ENCODE results near the gene MAP3K20. TPM values are rescaled to one million over a fixed set of nuclear protein-coding genes. Genes with fewer than 3 reads are reported as not detected.

The MAP3K20 gene
- total RNA-seq, 1 donor from 2014 or later = 11.8 TPM

GRCh38 chr2:173130496-173131465, 55.1 kb downstream of the MAP3K20 start:
- Mint-ChIP-seq H3K27ac (ENCODE audit: unreplicated experiment) (no peak overlapping the region), H3K4me3 (ENCODE audit: unreplicated experiment) (no peak overlapping the region)

GRCh38 chr2:173132531-173132930, 56.9 kb downstream of the MAP3K20 start:
- TF ChIP-seq CTCF (IDR thresholded peaks at IDR 0.05; ENCODE audit: unreplicated experiment) = no peak
- Mint-ChIP-seq H3K4me1 (ENCODE audit: unreplicated experiment) (peaks cover 15% of the 10 kb centered on the region), H3K9me3 (ENCODE audit: unreplicated experiment) (no peaks in the 10 kb centered on the region), H3K27ac (ENCODE audit: unreplicated experiment) (no peak overlapping the region), H3K27me3 (ENCODE audit: unreplicated experiment) (no peaks in the 10 kb centered on the region), H3K4me3 (ENCODE audit: unreplicated experiment) (no peak overlapping the region), H3K36me3 (ENCODE audit: low read depth, unreplicated experiment) (no peaks in the 10 kb centered on the region)
- DNase-seq (ENCODE audit: low spot score) = no peak

More at GRCh38 chr2:173130496-173131465, 55.1 kb downstream of the MAP3K20 start:
- Mint-ChIP-seq H3K36me3 (ENCODE audit: low read depth, unreplicated experiment) (no peaks in the 10 kb centered on the region), H3K4me1 (ENCODE audit: unreplicated experiment) (peaks cover 5% of the 10 kb centered on the region), H3K9me3 (ENCODE audit: unreplicated experiment) (no peaks in the 10 kb centered on the region), H3K27me3 (ENCODE audit: unreplicated experiment) (no peaks in the 10 kb centered on the region)
- no peak for DNase-seq (ENCODE audit: low spot score)
- no peak for TF ChIP-seq CTCF (IDR thresholded peaks at IDR 0.05; ENCODE audit: unreplicated experiment)

GRCh38 chr2:173134703-173135102, 59.1 kb downstream of the MAP3K20 start:
- no peak for DNase-seq (ENCODE audit: low spot score)
- Mint-ChIP-seq H3K4me1 (ENCODE audit: unreplicated experiment) (peaks cover 15% of the 10 kb centered on the region), H3K4me3 (ENCODE audit: unreplicated experiment) (no peak overlapping the region), H3K36me3 (ENCODE audit: low read depth, unreplicated experiment) (no peaks in the 10 kb centered on the region), H3K27me3 (ENCODE audit: unreplicated experiment) (no peaks in the 10 kb centered on the region), H3K9me3 (ENCODE audit: unreplicated experiment) (no peaks in the 10 kb centered on the region), H3K27ac (ENCODE audit: unreplicated experiment) (no peak overlapping the region)
- no peak for TF ChIP-seq CTCF (IDR thresholded peaks at IDR 0.05; ENCODE audit: unreplicated experiment)

GRCh38 chr2:173136067-173136466, 60.4 kb downstream of the MAP3K20 start:
- no peak for TF ChIP-seq CTCF (IDR thresholded peaks at IDR 0.05; ENCODE audit: unreplicated experiment)
- Mint-ChIP-seq H3K4me1 (ENCODE audit: unreplicated experiment) (peaks cover 15% of the 10 kb centered on the region), H3K4me3 (ENCODE audit: unreplicated experiment) (no peak overlapping the region), H3K27ac (ENCODE audit: unreplicated experiment) (no peak overlapping the region), H3K36me3 (ENCODE audit: low read depth, unreplicated experiment) (peaks cover under 1% of the 10 kb centered on the region), H3K9me3 (ENCODE audit: unreplicated experiment) (no peaks in the 10 kb centered on the region), H3K27me3 (ENCODE audit: unreplicated experiment) (no peaks in the 10 kb centered on the region)
- DNase-seq (ENCODE audit: low spot score) = no peak

GRCh38 chr2:173136599-173136998, 61.0 kb downstream of the MAP3K20 start:
- H3K36me3 Mint-ChIP-seq (ENCODE audit: low read depth, unreplicated experiment) = peaks cover 6% of the 10 kb centered on the region
- no peaks in the 10 kb centered on the region for H3K27me3 Mint-ChIP-seq (ENCODE audit: unreplicated experiment)
- H3K27ac Mint-ChIP-seq (ENCODE audit: unreplicated experiment) = no peak overlapping the region
- H3K9me3 Mint-ChIP-seq (ENCODE audit: unreplicated experiment) = no peaks in the 10 kb centered on the region
- H3K4me3 Mint-ChIP-seq (ENCODE audit: unreplicated experiment) = no peak overlapping the region
- H3K4me1 Mint-ChIP-seq (ENCODE audit: unreplicated experiment) = peaks cover 15% of the 10 kb centered on the region
- TF ChIP-seq CTCF (IDR thresholded peaks at IDR 0.05; ENCODE audit: unreplicated experiment) = no peak
- no peak for DNase-seq (ENCODE audit: low spot score)
